Choroid plexus epithelial cell (primary cell): ENCODE data around the gene THBS1.

Experiments
- DNase-seq: peaks from one replicate; pipeline ENCODE4 v3.0.0-alpha.2; 2010; ENCODE audit warnings: low read depth
- H3K4me3 ChIP-seq: 2 replicates; pipeline ENCODE4 v1.5.1; 2011; ENCODE audit warnings: low read depth, mild to moderate bottlenecking, control low read depth, low read length, moderate library complexity
- CTCF ChIP-seq: conservative IDR thresholded peaks from 2 replicates; pipeline ENCODE4 v1.5.1; 2011; ENCODE audit warnings: low read depth, mild to moderate bottlenecking, control low read depth, inconsistent platforms, low read length, moderate library complexity

Gene THBS1

GRCh38 chr15:39589193-39589814 lies 8.4 kb downstream of the THBS1 start:
- no peak for DNase-seq
- TF ChIP-seq CTCF = no peak
- no peak overlapping the region for H3K4me3 ChIP-seq

GRCh38 chr15:39589815-39590644 lies 9.2 kb downstream of the THBS1 start:
- no peak overlapping the region for H3K4me3 ChIP-seq
- DNase-seq = no peak
- no peak for TF ChIP-seq CTCF

DNA sequence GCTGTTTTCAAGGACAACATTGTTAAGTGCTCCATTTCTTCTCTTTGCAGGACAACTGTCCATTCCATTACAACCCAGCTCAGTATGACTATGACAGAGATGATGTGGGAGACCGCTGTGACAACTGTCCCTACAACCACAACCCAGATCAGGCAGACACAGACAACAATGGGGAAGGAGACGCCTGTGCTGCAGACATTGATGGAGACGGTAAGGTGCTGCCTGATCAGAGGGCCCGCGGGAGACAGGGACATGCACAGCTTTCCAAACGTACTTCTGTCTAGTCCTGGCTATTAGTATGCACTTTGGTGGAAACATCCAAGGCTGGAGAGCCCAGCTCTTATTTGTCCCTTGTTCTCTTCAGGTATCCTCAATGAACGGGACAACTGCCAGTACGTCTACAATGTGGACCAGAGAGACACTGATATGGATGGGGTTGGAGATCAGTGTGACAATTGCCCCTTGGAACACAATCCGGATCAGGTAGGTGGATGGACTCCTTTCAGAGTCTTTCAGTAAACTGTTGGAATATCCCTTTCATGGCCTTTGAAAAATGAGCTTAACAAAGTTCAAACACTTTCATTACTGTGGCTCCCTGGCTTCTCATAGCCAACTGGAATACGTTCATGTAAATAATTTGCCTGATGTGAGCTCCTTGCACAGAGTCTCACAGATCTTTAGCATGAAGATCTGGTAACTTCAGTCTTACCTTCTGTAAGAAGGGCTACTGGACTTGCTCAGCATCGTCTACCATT lies 10.4 kb downstream of the THBS1 start:
- TF ChIP-seq CTCF = no peak
- no peak for DNase-seq
- H3K4me3 ChIP-seq = no peak overlapping the region

DNA sequence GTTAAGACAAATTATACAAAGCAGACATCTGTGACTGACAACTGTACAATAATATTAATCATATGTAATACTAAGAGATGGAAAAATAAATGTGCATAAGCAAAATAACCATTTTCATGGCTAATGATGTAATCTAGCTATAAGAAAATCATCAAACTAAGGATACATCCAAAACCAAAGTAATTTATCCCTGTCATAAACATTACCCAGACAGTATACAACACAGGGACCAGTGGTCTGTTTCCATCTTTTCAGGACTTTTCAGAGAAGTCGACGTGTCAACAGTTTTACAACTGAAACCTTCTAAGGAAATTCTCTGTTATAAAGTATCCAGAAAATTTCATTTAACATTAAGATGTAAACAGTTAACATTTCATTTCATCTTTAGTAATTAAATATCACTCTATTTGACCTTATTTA lies 11.0 kb downstream of the THBS1 start:
- TF ChIP-seq CTCF = no peak
- no peak overlapping the region for H3K4me3 ChIP-seq
- DNase-seq = no peak

- no peak overlapping the region for H3K4me3 ChIP-seq
- no peak for TF ChIP-seq CTCF
- DNase-seq = no peak
Observed at GRCh38 chr15:39592500-39592899, 11.6 kb downstream of the THBS1 start.

- H3K4me3 ChIP-seq = no peak overlapping the region
- no peak for TF ChIP-seq CTCF
- DNase-seq = no peak
Observed at GRCh38 chr15:39593071-39593655, 12.3 kb downstream of the THBS1 start.
